GM12892 (cell line): ENCODE results near the gene LY86.

Experiments
- POLR2A ChIP-seq: IDR thresholded peaks from 2 replicates; pipeline ENCODE4 v1.6.1; 2011; ENCODE audit warnings: low read depth, low read length, control low read depth
- POLR2AphosphoS5 ChIP-seq: IDR thresholded peaks from 2 replicates; pipeline ENCODE4 v1.6.1; 2011; ENCODE audit warnings: low read depth, low read length, control low read depth
- TAF1 ChIP-seq: IDR thresholded peaks from 2 replicates; pipeline ENCODE4 v1.6.1; 2011; ENCODE audit warnings: low read depth, mild to moderate bottlenecking, control low read depth, low read length, borderline replicate concordance

DNA sequence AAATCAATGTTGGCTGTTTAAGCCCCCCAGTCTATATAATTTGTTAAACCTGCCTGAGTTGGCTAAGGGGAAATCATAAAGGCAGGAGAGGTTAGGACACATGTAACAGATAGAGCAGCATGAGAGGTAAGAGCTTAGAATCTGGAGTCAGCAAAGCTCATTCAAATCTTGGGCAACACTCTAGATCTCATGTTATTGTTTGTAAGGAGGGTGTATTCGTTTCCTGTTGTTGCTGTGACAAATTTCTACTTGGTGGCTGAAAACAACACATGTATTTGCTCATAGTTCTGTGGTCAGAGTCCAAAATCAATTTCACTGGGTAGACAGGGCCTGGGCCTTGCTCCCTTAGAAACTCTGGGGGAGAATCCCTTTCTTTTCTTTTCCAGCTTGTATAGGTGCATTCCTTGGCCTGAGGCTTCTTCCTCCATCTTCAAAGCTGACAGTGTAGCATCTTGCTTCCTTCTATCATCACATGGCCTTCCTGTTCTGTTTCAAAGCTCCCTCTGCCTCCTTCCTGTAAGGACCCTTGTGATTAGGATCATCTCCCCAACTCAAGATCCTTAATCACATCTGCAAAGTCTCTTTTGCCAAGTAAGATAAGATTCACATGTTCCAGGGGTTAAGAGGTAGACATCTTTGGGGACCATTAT, 4.4 kb downstream of the LY86 start:
- TF ChIP-seq POLR2A = no peak
- no peak for TF ChIP-seq TAF1
- no peak for TF ChIP-seq POLR2AphosphoS5
